Activated CD4-positive, alpha-beta T cell treated with anti-CD3 and anti-CD28 coated beads, Interleukin-2, amount 50 U/mL, for 48 hours (primary cell): Measurements from ENCODE around the gene GRXCR2.
"Not testable (repeated sequence)": the region's sequence is repeated elsewhere in the genome, so short reads cannot be mapped to it uniquely, and the experiment has no call there.

ENCODE experiments used
- DNase-seq, 2 experiments: peaks; one replicate each; pipeline ENCODE4 v3.0.0-alpha.2; 2020

The GRXCR2 gene

GRCh38 chr5:145872914-145873313, at the start of gene GRXCR2:
GRXCR2 (minus strand) TSS chr5:145873014; CDS start chr5:145872968, 46 bp downstream.
- no peak for DNase-seq

DNA sequence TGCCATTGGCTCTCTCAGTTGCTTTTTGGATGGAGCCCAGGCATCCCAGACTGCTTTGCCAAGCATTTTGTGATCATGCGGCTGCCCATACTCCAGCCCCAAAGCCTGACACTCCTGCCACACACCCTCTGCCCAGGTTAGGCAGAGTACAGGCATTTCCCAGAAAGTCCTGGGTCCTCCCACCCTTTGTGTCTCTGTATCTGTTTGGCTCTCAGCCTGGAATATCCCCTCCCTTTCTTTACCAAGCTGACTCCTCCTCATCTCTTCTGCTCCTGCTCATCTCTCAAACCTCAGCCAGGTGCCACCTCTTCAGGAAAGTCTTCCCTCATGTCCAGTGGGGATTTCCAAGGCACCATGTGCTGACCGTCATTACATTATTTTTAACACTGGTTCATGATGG, 49.2 kb upstream of the GRXCR2 start:
- no peak for DNase-seq

- no peak for DNase-seq
Measured at GRCh38 chr5:145921211-145921610, 48.4 kb upstream of the GRXCR2 start.

- DNase-seq, result no peak
Measured at GRCh38 chr5:145920542-145921210, 47.9 kb upstream of the GRXCR2 start.

DNA sequence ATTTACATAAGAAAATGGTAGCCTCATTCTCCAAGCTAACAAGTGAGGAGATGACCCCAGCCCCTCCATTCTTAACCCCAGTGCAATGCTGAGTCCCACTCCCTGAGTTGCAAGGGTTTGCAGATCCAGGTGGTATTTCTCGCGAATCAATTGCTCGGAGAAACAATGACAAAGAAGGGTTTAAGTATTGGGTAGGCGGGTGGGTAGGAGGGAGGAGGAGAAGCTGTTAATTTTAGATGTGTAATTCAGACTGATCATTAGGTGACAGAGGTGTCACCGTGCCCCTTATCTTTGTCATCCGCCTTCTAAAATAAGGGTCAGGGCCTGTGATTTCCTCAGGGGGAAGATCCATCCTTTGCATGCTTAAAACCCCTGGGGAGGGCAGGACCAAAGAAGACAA, 46.6 kb upstream of the GRXCR2 start:
- no peak for DNase-seq

GRCh38 chr5:145918397-145918796, 45.6 kb upstream of the GRXCR2 start:
- DNase-seq, result no peak

- no peak for DNase-seq
Measured at GRCh38 chr5:145917288-145917687, 44.5 kb upstream of the GRXCR2 start.

DNA sequence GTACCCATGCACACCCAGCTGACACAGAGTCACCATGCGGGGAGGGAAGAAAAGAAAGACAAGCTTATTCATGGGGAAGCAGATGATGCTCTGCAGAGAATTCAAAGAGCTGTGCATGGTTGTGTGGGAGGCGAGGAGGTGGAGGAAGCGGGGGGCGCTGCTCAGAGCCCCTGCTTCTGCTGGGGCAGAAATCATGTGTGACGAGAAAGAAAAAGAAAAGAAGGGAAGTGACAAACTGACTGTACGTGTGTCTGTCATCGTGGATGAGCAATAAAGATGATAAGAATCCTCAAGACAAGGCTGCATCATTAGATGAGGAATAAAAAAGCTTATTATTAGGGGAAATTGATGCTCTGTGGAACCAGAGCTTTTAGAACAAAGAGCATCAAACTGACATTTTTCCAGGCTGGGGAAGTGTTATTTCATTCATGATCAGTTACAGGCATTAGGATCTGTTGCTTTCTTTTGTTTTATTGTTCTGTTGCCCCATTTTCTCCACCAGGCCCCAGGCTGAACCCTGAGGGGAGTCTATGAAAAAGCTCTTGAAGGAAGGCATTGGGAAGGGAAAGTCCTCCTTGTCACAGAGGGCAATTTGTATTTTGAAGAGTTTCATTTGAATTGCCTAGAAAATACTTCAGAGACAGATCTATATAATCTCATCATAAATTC, 43.3 kb upstream of the GRXCR2 start:
- no peak for DNase-seq

GRCh38 chr5:145913701-145914100, 40.9 kb upstream of the GRXCR2 start:
- DNase-seq, result no peak

DNA sequence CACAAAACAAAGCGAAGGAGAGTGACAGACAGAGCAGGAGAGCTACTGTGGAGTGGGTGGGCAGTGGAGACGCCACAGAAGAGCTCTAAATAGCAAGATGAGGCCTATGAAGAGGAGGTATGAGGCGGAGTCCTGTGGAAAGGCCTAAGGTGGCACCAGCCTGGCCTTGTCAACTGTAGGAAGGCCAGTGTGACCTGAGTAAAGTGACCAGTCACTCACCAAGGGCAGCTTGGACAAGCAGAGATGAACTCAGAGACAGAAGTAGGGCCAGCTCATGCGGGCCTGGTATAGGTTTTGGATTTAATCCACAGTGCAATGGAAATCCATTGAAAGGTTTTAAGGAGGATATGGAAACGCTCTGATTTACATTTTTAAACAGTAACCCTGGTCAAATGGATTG, 39.8 kb upstream of the GRXCR2 start:
- DNase-seq, result no peak

DNA sequence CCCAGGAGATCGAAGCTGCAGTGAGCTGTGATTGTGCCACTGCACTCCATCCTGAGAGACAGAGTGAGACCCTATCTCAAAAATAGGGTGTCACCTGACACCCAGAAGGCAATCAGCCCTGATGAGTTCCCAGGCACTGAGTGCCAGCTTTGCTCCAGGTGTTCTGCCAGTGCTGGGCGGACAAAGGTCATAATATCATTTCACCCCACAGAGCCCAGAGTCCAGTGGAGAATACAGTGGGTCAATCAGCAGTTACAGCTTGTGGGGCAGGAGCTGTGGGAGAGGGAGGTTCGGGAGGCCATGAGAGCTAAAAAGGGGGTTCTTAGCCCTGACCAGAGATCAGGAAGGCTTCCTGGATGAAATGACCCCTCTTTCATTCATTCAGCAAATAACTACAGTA, 39.2 kb upstream of the GRXCR2 start:
- DNase-seq, result no peak

GRCh38 chr5:145911164-145911563, 38.4 kb upstream of the GRXCR2 start:
- DNase-seq, result no peak

DNA sequence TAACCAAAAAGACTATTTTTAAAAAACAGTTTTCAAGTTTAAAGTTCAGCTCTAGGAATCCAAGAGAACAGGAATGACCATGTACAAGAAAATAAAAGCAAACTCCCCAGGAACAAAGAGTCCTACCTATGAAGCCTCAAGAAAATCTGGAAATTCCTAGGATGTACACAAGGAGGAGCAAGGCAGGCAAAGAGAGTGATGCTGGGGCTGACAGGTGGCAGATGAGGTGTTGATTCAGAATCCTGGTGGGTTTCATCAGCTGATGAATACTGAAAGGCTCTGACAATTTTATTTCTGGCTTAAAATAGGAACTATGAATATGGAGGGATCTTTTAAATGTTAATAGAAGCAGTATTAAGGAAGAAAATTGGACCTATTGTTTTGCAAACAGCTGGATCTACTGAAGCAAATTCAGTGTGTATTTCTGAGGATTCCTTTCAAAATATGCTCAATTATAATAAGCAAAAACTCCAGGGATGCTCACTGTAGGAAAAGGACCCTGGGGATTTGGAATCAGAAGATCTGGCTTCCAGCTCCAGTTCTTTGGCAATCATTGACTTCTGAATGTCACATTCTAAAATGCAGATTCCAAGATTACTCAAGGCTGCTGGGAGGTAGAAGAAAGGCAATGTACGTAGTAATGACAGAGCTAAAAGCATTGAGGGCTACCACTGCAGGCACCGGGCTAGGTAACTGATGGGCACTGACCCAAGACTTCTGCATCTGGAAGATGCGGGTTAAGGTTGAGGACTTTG, 35.6 kb upstream of the GRXCR2 start:
- DNase-seq, result no peak

GRCh38 chr5:145906401-145906800, 33.6 kb upstream of the GRXCR2 start:
- DNase-seq, result no peak

GRCh38 chr5:145904743-145905142, 31.9 kb upstream of the GRXCR2 start:
- no peak for DNase-seq

GRCh38 chr5:145903867-145904266, 31.1 kb upstream of the GRXCR2 start:
- DNase-seq, result no peak

GRCh38 chr5:145903113-145903512, 30.3 kb upstream of the GRXCR2 start:
- no peak for DNase-seq

DNA sequence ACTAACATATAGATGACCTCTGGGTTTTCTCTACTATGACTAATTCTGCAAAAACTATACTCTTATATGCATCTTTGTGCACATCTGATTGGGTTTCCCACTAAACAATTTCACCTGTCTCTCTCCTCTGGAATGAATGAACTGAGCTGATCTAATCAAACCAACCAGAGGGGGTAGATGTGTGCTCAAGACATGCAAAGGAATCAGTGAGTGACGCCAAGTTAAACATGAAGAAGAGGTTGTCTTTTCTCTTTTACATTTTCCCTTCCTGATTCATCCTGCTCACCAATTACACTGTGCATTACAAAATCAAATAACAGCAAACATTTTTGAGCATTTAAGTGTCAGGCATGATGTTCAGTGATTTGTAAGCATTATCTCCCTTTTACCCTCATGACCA, 29.6 kb upstream of the GRXCR2 start:
- DNase-seq, result no peak

GRCh38 chr5:145898171-145898570, 25.4 kb upstream of the GRXCR2 start:
- DNase-seq, result no peak

- DNase-seq, result not testable (repeated sequence)
Measured at GRCh38 chr5:145891378-145891777, 18.6 kb upstream of the GRXCR2 start.

DNA sequence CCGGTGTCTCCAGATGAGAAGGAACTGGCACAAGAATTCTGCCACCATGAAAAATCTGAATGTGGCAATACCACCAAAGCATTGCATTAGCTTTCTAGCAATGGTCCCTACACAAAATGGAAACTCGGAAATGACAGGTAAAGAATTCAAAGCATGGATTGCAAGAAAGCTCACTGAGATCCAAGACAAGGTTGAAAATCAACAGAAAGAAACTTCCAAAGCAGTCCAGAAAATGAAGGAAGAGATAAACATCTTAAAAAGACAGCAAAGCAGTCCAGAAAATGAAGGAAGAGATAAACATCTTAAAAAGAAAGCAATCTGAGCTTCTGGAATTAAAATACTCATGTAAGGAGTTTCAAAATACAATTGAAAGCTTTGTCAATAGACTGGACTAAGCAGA, 16.8 kb upstream of the GRXCR2 start:
- no peak for DNase-seq

GRCh38 chr5:145887976-145888574, 15.3 kb upstream of the GRXCR2 start:
- no peak for DNase-seq

GRCh38 chr5:145887217-145887616, 14.4 kb upstream of the GRXCR2 start:
- DNase-seq, result no peak

- DNase-seq, result no peak
Measured at GRCh38 chr5:145874765-145875164, 2.0 kb upstream of the GRXCR2 start.
